Measurements from ENCODE around the gene PCK1. TPM values are rescaled to one million over a fixed set of nuclear protein-coding genes. Genes with fewer than 3 reads are reported as not detected.

Gene PCK1
- total RNA-seq, 4 donors from 2014 or later: 0.10 to 3.2 (median 1.7) TPM

- no peak for TF ChIP-seq POLR2A (IDR thresholded peaks at IDR 0.05)
- TF ChIP-seq CTCF (IDR thresholded peaks at IDR 0.05 in 4 of 5, conservative IDR thresholded peaks at IDR 0.05 in 1 of 5): peak; percentile 75 to 94 (median 89)
- intact Hi-C loops (cut with DNase I; ENCODE audit: low total_unique reads): loop anchor here (1.0 to 10.0 kb wide), 2 partner anchors 212 to 612 kb away; no protein-coding TSS in a partner anchor
- Histone ChIP-seq H3K27me3 (no peaks in the 10 kb centered on the region), H3K27ac (no peak overlapping the region), H3K4me3 (peak overlapping the region in 1 of 4 donors; percentile 25), H3K4me1 (peaks cover 0 to 6% of the 10 kb centered on the region in 2 donors), H3K36me3 (no peaks in the 10 kb centered on the region), H3K9me3 (no peaks in the 10 kb centered on the region)
- DNase-seq (peak; percentile 32 to 35), ATAC-seq (peak; percentile 49 to 68)
- in situ Hi-C loops (cut with MboI; ENCODE audit: low sequenced_read_pairs in 4 of 4): loop anchor here in 1 of 4 donors (10.0 kb wide), 1 partner anchor 222 kb away; no protein-coding TSS in a partner anchor
Measured at GRCh38 chr20:57596998-57597939, 36.4 kb downstream of the PCK1 start.

GRCh38 chr20:57598060-57598459, 37.1 kb downstream of the PCK1 start:
- Histone ChIP-seq H3K4me3 (no peak overlapping the region), H3K36me3 (no peaks in the 10 kb centered on the region), H3K4me1 (peaks cover 0 to 6% of the 10 kb centered on the region in 2 donors), H3K9me3 (no peaks in the 10 kb centered on the region), H3K27ac (no peak overlapping the region), H3K27me3 (no peaks in the 10 kb centered on the region)
- in situ Hi-C loops (cut with MboI; ENCODE audit: low sequenced_read_pairs in 4 of 4): loop anchor here in 1 of 4 donors (10.0 kb wide), 1 partner anchor 223 kb away; no protein-coding TSS in a partner anchor
- no peak for TF ChIP-seq CTCF (IDR thresholded peaks at IDR 0.05 in 4 of 5, conservative IDR thresholded peaks at IDR 0.05 in 1 of 5)
- TF ChIP-seq POLR2A (IDR thresholded peaks at IDR 0.05): no peak
- intact Hi-C loops (cut with DNase I; ENCODE audit: low total_unique reads): loop anchor here (10.0 kb wide), 1 partner anchor 213 kb away; no protein-coding TSS in a partner anchor
- no peak for DNase-seq
- no peak for ATAC-seq

GRCh38 chr20:57598491-57598890, 37.6 kb downstream of the PCK1 start:
- in situ Hi-C loops (cut with MboI; ENCODE audit: low sequenced_read_pairs in 4 of 4): loop anchor here in 1 of 4 donors (10.0 kb wide), 1 partner anchor 224 kb away; no protein-coding TSS in a partner anchor
- intact Hi-C loops (cut with DNase I; ENCODE audit: low total_unique reads): loop anchor here (10.0 kb wide), 1 partner anchor 214 kb away; no protein-coding TSS in a partner anchor
- ATAC-seq (no peak), DNase-seq (no peak)
- Histone ChIP-seq H3K27ac (no peak overlapping the region), H3K4me3 (no peak overlapping the region), H3K36me3 (no peaks in the 10 kb centered on the region), H3K9me3 (no peaks in the 10 kb centered on the region), H3K27me3 (no peaks in the 10 kb centered on the region), H3K4me1 (peaks cover 0 to 6% of the 10 kb centered on the region in 2 donors)
- TF ChIP-seq POLR2A (IDR thresholded peaks at IDR 0.05): no peak
- no peak for TF ChIP-seq CTCF (IDR thresholded peaks at IDR 0.05 in 4 of 5, conservative IDR thresholded peaks at IDR 0.05 in 1 of 5)

- DNase-seq: no peak
- H3K9me3 ChIP-seq: no peaks in the 10 kb centered on the region
- in situ Hi-C loops (cut with MboI; ENCODE audit: low sequenced_read_pairs in 4 of 4) (loop anchor here (5.0 to 10.0 kb wide), 4 partner anchors 607 to 617 kb away; no protein-coding TSS in a partner anchor), intact Hi-C loops (cut with DNase I; ENCODE audit: low total_unique reads) (no loop called here)
- no peaks in the 10 kb centered on the region for H3K36me3 ChIP-seq
- peaks cover 0 to 6% of the 10 kb centered on the region in 2 donors for H3K4me1 ChIP-seq
- H3K27me3 ChIP-seq: no peaks in the 10 kb centered on the region
- H3K4me3 ChIP-seq: no peak overlapping the region
- no peak overlapping the region for H3K27ac ChIP-seq
- TF ChIP-seq CTCF (IDR thresholded peaks at IDR 0.05 in 4 of 5, conservative IDR thresholded peaks at IDR 0.05 in 1 of 5) (no peak), POLR2A (IDR thresholded peaks at IDR 0.05) (no peak)
- ATAC-seq: no peak
Measured at GRCh38 chr20:57600320-57601210, 39.7 kb downstream of the PCK1 start.

Data from gastrocnemius medialis (tissue), 4 donors.